NCI-H1092 treated with DMSO at 0.1 percent for 48 hours (cell line): ENCODE results near the gene BRWD1.

Source experiments
- DNase-seq: peaks from one replicate; lab custom pipeline; 2025; lab: John Stamatoyannopoulos, UW

BRWD1 gene

GRCh38 chr21:39134288-39134810 is 179.1 kb downstream of the BRWD1 start:
- DNase-seq: no peak
